IPS-NIHi7 (cell line): ENCODE data around the gene ATP2C1.

Experiments
- DNase-seq: peaks from one replicate; pipeline ENCODE4 v3.0.0; 2012; ENCODE audit warnings: mixed read lengths; ENCODE audit errors: extremely low spot score

ATP2C1 gene

DNA sequence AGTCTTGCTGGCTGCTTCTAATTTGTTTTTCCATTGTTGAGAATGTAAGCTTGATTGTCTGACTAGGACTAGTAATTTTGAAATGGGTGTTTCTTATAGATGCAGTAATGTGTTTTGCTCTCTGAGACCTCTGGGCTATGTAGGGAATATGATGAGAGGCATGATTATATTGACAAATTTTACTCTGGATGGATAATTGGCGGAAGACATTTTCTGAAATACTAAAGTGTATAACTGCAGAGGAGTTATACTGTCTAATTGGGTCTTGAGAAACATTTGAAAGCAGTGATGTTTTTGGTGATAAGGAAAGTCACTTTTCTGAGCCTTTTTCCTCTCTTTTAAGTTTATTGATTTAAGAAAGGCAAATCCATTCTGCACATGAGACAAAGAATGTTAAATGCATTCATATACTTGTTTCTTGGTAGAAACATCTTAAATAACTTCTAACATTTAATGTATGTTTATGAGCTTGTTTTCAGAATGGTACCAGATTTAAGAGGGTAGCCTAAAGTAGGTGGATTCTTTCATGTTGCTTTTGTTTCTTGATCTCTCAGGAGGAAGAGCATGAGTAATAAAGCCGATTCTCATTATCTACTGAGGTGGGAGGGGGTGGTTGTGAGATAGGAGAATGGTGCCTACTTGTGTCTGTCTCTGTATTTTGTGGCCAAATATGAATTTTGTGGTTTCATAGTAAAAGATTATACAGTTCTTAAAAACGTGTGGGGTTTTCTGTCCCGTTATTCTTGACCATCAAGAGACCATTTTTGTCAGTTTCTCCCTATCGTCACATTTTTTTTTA, 2.0 kb downstream of the ATP2C1 start:
- DNase-seq = no peak

GRCh38 chr3:130897316-130897715, 3.4 kb downstream of the ATP2C1 start:
- no peak for DNase-seq

DNA sequence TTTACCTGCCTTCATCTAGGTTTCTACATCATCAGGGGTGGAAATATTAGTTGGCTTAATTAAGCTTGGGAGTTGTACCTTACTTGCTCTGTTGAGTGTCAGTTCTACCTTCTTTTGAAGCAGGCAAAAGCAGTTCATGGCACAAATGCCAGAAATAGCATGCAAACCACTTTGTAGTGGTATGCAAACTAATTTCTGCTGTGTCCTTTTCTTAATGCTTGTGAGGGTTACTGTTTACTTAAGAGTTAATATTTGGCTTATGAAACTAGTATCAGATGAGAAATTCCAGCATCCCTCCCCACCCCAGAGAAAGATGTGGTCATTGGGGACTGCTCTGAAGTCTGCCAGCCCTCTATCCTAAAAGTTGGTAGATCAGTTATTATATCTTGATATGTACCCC, 7.1 kb downstream of the ATP2C1 start:
- no peak for DNase-seq

DNA sequence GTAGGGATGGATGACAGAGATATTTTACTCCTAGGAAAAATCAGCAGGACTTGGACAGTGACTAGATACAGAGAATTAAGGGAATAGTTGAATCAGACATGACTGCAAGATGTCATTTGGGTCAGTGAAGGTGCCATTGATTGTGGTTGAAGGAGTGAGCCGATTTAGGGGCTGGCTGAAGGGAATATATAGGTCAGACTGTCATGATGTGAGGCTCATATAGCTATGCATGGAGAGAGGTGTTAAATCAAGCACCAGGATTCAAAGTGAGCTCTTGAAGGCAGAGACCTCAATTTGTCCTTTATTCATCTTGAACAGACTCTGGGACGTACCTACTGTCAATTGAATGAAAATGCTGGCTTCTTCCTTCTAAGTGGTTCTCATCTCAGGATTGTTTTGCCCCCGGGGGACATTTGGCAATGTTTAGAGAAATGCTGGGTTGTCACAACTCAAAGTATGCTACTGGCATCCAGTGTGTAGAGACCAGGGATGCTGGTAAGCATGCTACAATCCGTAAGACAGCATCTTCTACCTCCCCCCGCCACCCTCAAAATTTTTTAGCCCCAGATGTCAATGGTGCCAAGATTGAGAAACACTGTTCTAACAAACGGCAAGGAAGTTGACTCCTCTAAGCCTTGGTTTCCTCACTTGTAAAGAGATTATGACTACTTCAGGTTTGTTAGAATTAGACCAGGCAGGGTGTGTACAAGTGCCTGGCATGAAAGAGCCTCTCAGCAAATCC, 7.8 kb downstream of the ATP2C1 start:
- no peak for DNase-seq

- DNase-seq = no peak
Observed at GRCh38 chr3:130903412-130903908, 9.6 kb downstream of the ATP2C1 start.

DNA sequence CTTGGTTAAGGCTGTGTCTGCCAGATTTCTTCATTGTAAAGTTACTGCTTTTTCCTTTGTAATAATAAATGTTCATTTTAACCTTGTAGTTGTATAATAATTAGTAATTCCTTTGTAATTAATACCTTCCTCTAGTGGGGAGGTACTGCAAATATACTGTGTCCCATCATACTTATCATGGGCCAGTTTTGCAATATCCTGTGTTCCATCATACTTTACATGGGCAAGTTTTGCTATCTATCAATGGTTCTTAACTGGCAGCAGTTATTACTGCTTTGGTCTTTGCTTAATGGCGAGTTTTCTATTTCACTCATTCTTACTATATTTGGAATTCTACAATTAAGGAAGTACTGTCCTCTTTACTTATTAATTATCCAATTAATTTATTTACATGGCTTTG, 10.6 kb downstream of the ATP2C1 start:
- no peak for DNase-seq

DNA sequence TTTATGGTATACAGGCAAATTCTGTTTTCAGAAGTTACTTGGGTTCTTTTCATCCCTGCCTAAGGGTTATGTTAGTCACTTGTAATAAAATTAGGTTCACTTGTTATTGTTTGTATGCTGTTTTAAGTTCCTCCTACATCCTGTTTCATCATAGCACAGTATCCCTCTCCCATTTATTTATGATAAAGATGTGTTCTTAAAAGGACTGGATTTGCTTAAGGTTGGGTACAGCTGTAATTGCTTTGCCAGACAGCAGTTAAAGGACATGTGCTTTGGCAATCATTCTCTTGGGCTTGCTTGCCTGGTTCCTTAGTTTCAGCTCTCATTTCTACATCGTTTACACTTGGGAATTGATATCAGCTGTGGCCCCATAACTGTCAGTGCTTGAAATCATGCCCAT, 11.7 kb downstream of the ATP2C1 start:
- no peak for DNase-seq

- no peak for DNase-seq
Observed at GRCh38 chr3:130906374-130906995, 12.6 kb downstream of the ATP2C1 start.

DNA sequence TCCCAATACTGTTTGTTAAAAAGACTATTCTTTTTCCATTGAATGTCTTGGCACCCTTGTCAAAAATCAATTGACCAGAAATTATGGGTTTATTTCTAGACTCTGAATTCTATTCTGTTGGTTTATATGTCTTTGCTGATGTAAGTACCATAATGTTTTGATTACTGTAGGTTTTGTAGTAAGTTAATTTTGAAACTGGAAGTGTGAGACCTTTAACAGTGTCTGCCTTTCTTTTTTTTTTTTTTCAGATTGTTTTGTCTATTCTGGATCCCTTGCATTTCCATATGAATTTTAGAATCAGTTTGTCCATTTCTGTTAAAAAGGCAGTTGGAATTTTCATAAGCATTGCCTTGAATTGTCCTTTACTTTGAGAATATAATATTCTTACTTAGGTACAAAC, 13.6 kb downstream of the ATP2C1 start:
- DNase-seq = no peak

GRCh38 chr3:130907966-130908365, 14.1 kb downstream of the ATP2C1 start:
- no peak for DNase-seq

GRCh38 chr3:130915567-130916292, 21.8 kb downstream of the ATP2C1 start:
- no peak for DNase-seq

GRCh38 chr3:130916507-130917167, 22.8 kb downstream of the ATP2C1 start:
- DNase-seq = no peak

- no peak for DNase-seq
Observed at GRCh38 chr3:130918328-130918727, 24.4 kb downstream of the ATP2C1 start.

DNA sequence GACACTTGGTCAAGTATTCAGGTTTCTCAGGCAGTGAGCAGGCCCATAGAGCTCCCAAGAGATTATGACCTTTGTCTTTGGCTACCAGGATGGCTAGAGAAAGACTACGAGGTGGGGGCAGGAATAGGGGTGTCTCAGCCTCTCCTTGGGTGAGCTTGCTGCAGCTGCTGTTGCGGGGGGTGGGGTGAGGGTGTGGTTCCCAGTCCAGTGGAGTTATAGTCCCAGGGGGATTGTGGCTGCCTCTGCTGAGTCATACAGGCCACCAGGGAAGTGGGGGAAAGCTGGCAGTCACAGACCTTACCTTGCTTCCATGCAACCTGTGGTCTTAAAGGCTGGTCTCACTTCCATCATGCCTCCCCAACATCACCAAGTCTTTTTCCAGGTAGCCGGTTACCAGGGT, 31.7 kb downstream of the ATP2C1 start:
- DNase-seq = no peak

- no peak for DNase-seq
Observed at GRCh38 chr3:130926504-130926903, 32.6 kb downstream of the ATP2C1 start.

GRCh38 chr3:130929804-130930203, 35.9 kb downstream of the ATP2C1 start:
- DNase-seq = no peak

DNA sequence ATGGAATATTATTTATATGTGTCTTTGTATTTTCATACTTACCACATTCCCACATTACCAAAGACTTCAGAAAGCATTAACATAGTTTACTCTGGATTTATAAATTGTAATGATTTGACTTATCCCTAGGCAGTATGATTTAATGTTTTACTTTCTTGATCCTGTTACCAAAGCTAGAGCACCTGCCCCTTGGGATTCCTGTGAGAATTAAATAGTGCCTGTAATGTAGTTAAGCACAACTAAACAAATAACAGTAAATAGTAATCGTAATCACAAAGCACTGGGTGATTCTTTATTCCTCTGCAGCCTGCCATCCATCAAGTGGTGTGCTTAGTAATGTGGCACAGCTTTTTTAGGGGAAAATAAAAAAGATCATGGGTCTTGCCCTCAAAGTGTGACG, 39.1 kb downstream of the ATP2C1 start:
- no peak for DNase-seq

DNA sequence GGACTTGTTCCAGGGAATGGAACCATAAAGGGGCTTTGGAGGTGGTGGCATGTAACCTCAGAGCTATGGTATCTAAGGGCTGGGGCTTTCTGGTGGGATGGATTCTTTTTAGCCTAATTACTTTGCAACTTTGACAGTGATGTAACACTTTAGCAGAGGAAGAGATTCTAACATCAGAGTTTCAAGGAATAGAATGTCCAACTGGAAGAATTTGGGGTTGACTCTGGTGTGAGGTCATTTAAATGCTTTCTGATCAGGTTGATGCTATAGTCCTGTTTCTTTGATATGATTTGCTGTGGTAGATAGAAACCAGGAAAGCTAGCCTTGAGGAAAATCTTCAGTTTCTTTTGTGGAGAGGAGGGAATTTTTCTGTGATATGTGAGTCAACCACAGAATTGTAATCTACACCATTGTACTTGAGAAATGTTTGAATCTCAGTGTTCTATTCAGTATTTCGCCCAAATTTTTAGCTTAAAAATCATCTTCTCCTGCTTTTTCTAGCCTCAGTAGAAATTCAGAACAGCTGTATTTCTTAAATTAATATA, 40.0 kb downstream of the ATP2C1 start:
- no peak for DNase-seq

DNA sequence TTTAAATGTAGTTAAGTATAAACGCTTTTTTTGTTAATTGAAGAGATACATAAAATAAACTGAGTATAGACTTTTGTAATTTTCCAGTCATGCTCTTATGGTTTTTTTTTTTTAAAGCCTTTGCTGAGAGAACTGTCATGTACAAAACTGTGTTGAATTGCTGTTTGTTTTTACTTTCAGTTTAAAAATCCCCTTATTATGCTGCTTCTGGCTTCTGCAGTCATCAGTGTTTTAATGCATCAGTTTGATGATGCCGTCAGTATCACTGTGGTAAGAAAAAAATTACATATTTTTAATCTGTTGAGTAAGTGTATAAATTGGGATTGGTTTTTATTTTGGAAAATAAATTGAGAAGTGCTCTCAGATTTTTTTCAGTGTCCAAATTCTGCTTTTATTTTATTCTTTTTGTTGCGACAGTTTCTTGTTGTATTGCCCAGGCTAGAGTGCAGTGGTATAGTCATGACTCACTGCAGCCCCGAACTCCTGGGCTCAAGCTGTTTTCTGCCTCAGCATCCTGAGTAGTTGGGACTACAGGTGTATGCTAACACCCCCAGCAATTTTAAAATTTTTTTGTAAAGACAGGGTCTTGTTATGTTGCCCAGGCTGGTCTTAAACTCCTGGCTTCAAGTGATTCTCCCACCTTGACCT, 40.7 kb downstream of the ATP2C1 start:
- DNase-seq = no peak

- no peak for DNase-seq
Observed at GRCh38 chr3:130935761-130936492, 42.0 kb downstream of the ATP2C1 start.
